Panc1 (cell line): Measurements from ENCODE around the gene RNF220. TPM values are rescaled to one million over a fixed set of nuclear protein-coding genes. Genes with fewer than 3 reads are reported as not detected.

Experiments used
- ATAC-seq: fragments of 200-7000 bp; cut with Tn5 transposase; 2 replicates; pipeline ENCODE4 v1.9.1; 2020; ENCODE audit warnings: mild to moderate bottlenecking, moderate library complexity
- BruUV-seq: library from RNA; stranded (reverse); fragments of 400-500 nt; replicated peaks from 2 replicates; lab custom pipeline; 2021; lab: Mats Ljungman, UMichigan
- CTCF ChIA-PET: fragments of 300-600 bp; sonication (Branson Sonifier 250); formaldehyde crosslinking; loops from one replicate; lab custom pipeline; 2022; ENCODE audit warnings: antibody characterized with exemption; lab: Charles Lee
- POLR2A ChIA-PET: fragments of 300-600 bp; sonication (Branson Sonifier 250); formaldehyde crosslinking; loops from one replicate; lab custom pipeline; 2022; ENCODE audit warnings: antibody characterized with exemption; lab: Charles Lee
- DNase-seq: peaks from one replicate; pipeline ENCODE4 v3.0.0-alpha.2; 2010; ENCODE audit warnings: low read depth, low spot score
- H3K27ac ChIP-seq: 2 replicates; pipeline ENCODE4 v1.5.1; 2011; ENCODE audit warnings: mild to moderate bottlenecking, low read length, inconsistent platforms
- H3K27me3 ChIP-seq: fragments of 200-500 bp; sonication (Bioruptor generic); 2 replicates; pipeline ENCODE4 v1.6.0; 2014; ENCODE audit warnings: low read length, inconsistent platforms; ENCODE audit not compliant: control insufficient read depth, insufficient read depth
- H3K36me3 ChIP-seq: fragments of 200-500 bp; sonication (Bioruptor generic); 2 replicates; pipeline ENCODE4 v1.5.1; 2014; ENCODE audit warnings: inconsistent platforms, mild to moderate bottlenecking, low read length, moderate library complexity; ENCODE audit not compliant: control insufficient read depth, insufficient read depth
- H3K4me1 ChIP-seq: 2 replicates; pipeline ENCODE4 v1.5.1; 2011; ENCODE audit warnings: inconsistent platforms, mild to moderate bottlenecking, low read length, moderate library complexity; ENCODE audit not compliant: control insufficient read depth, insufficient read depth
- H3K4me3 ChIP-seq, 2 experiments: 2 replicates each; pipeline ENCODE4 v1.5.1; 2011 to 2012; ENCODE audit warnings: low read depth in 2 of 2, low read length in 2 of 2, mild to moderate bottlenecking in 2 of 2, inconsistent platforms in 1 of 2, moderate library complexity in 1 of 2
- H3K9me3 ChIP-seq: fragments of 200-500 bp; sonication (Bioruptor generic); 2 replicates; pipeline ENCODE4 v1.5.1; 2014; ENCODE audit warnings: low read depth, mild to moderate bottlenecking, inconsistent platforms, low read length, moderate library complexity; ENCODE audit not compliant: control insufficient read depth, insufficient read depth
- CTCF ChIP-seq: fragments of 450-650 bp; IDR thresholded peaks from 2 replicates; pipeline ENCODE4 v1.5.1; 2017; ENCODE audit warnings: mild to moderate bottlenecking
- POLR2AphosphoS5 ChIP-seq: IDR thresholded peaks from 2 replicates; pipeline ENCODE4 v1.6.1; 2012; ENCODE audit warnings: mild to moderate bottlenecking, low read depth, low read length, moderate library complexity
- SIN3A ChIP-seq: IDR thresholded peaks from 2 replicates; pipeline ENCODE4 v1.6.1; 2012; ENCODE audit warnings: low read depth, mild to moderate bottlenecking, low read length, moderate library complexity, borderline replicate concordance; ENCODE audit not compliant: insufficient read depth
- TCF7L2 ChIP-seq: IDR thresholded peaks from 2 replicates; pipeline ENCODE4 v1.6.1; 2011; ENCODE audit warnings: mild to moderate bottlenecking, low read depth, low read length, inconsistent platforms
- in situ Hi-C: cut with HindIII; loops from 2 replicates; pipeline ENCODE4 v1.10.0; 2016; ENCODE audit warnings: low sequenced_read_pairs, low pct_unique_long_range_greater_than_20kb
- intact Hi-C: fragments of 100-400 bp; cut with micrococcal nuclease; formaldehyde crosslinking; loops from one replicate; pipeline ENCODE4 v1.10.0; 2022; ENCODE audit not compliant: unreplicated experiment
- total RNA-seq: library from RNA; stranded (reverse); gene quantifications from one replicate; pipeline ENCODE4 v1.2.1, GENCODE V29; 2021; ENCODE audit not compliant: unreplicated experiment
- TF ChIP-seq, protein P1 (sequence below), 2 experiments: IDR thresholded peaks; 2 replicates each; pipeline ENCODE4 v1.6.1; 2011 to 2012; ENCODE audit warnings: low read depth in 2 of 2, control low read depth in 1 of 2, low read length in 1 of 2, mild to moderate bottlenecking in 1 of 2, moderate library complexity in 1 of 2; ENCODE audit not compliant: insufficient read depth in 1 of 2

Gene RNF220
- total RNA-seq, 1 experiment from 2014 or later = 64.9 TPM

DNA sequence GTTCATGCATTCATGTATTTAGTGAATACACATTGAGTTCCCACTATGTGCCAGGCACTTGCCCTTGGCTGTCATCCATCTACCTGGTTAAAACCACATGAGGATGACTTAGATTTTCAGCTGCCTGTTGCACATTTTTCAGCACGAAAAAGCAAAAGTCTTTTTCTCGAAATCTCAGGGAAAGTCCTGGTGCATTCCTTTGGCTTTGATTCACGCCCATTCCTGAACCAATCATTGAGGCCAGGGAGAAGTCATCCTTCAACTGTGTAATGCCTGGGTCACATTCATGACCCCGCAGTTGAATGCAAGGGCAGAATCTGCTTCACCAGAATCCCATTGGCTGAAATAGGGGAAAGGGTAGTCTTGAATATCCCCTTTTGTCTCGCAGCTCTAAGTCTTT lies 84.4 kb downstream of the RNF220 start:
- in situ Hi-C loops (no loop called here), intact Hi-C loops (no loop called here)
- ATAC-seq (no peak), DNase-seq (no peak)
- CTCF ChIA-PET = no interaction called here
- H3K36me3 ChIP-seq = no peaks in the 10 kb centered on the region
- no peaks in the 10 kb centered on the region for H3K9me3 ChIP-seq
- H3K27ac ChIP-seq = no peak overlapping the region
- TF ChIP-seq SIN3A = no peak
- TF ChIP-seq TCF7L2 = no peak
- TF ChIP-seq CTCF = no peak
- no peak for TF ChIP-seq POLR2AphosphoS5
- TF ChIP-seq, protein P1, sequence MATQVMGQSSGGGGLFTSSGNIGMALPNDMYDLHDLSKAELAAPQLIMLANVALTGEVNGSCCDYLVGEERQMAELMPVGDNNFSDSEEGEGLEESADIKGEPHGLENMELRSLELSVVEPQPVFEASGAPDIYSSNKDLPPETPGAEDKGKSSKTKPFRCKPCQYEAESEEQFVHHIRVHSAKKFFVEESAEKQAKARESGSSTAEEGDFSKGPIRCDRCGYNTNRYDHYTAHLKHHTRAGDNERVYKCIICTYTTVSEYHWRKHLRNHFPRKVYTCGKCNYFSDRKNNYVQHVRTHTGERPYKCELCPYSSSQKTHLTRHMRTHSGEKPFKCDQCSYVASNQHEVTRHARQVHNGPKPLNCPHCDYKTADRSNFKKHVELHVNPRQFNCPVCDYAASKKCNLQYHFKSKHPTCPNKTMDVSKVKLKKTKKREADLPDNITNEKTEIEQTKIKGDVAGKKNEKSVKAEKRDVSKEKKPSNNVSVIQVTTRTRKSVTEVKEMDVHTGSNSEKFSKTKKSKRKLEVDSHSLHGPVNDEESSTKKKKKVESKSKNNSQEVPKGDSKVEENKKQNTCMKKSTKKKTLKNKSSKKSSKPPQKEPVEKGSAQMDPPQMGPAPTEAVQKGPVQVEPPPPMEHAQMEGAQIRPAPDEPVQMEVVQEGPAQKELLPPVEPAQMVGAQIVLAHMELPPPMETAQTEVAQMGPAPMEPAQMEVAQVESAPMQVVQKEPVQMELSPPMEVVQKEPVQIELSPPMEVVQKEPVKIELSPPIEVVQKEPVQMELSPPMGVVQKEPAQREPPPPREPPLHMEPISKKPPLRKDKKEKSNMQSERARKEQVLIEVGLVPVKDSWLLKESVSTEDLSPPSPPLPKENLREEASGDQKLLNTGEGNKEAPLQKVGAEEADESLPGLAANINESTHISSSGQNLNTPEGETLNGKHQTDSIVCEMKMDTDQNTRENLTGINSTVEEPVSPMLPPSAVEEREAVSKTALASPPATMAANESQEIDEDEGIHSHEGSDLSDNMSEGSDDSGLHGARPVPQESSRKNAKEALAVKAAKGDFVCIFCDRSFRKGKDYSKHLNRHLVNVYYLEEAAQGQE (IDR thresholded peaks at IDR 0.05; ENCODE audit: insufficient read depth in 1 of 2, low read depth in 2 of 2, low read length in 1 of 2) = no peak
- no peak overlapping the region for H3K4me3 ChIP-seq
- no TSS peak for BruUV-seq
- peaks cover 15% of the 10 kb centered on the region for H3K4me1 ChIP-seq
- H3K27me3 ChIP-seq = no peaks in the 10 kb centered on the region
- POLR2A ChIA-PET = interaction anchor here (1.2 kb wide), 1 partner anchor 17 kb away, joined by 4 read pairs; no protein-coding TSS in a partner anchor

- ATAC-seq = no peak
- H3K27ac ChIP-seq = no peak overlapping the region
- intact Hi-C loops (no loop called here), in situ Hi-C loops (no loop called here)
- no peaks in the 10 kb centered on the region for H3K36me3 ChIP-seq
- POLR2A ChIA-PET = interaction anchor here (0.6 kb wide), 1 partner anchor 28 kb away, joined by 4 read pairs; no protein-coding TSS in a partner anchor
- no peaks in the 10 kb centered on the region for H3K27me3 ChIP-seq
- BruUV-seq = no TSS peak
- no peak overlapping the region for H3K4me3 ChIP-seq
- DNase-seq = no peak
- H3K9me3 ChIP-seq = no peaks in the 10 kb centered on the region
- TF ChIP-seq POLR2AphosphoS5 = no peak
- TF ChIP-seq SIN3A = no peak
- TF ChIP-seq TCF7L2 = no peak
- TF ChIP-seq CTCF = no peak
- TF ChIP-seq, protein P1 (IDR thresholded peaks at IDR 0.05; ENCODE audit: insufficient read depth in 1 of 2, low read depth in 2 of 2, low read length in 1 of 2) = no peak
- CTCF ChIA-PET = interaction anchor here (1.2 kb wide), 1 partner anchor 119 kb away, joined by 3 read pairs; no protein-coding TSS in a partner anchor
- H3K4me1 ChIP-seq = peaks cover 5% of the 10 kb centered on the region; the same call in 1 of the 2 replicates
These were observed 91.6 kb downstream of the RNF220 start for GRCh38 chr1:44496541-44497171.
